Embryonic facial prominence (tissue), 1 donor: ENCODE data around the gene DUSP6.

Experiments
- DNase-seq: peaks from one replicate; pipeline ENCODE4 v3.0.0-alpha.2; 2016; ENCODE audit errors: extremely low spot score

DUSP6 gene, protein sequence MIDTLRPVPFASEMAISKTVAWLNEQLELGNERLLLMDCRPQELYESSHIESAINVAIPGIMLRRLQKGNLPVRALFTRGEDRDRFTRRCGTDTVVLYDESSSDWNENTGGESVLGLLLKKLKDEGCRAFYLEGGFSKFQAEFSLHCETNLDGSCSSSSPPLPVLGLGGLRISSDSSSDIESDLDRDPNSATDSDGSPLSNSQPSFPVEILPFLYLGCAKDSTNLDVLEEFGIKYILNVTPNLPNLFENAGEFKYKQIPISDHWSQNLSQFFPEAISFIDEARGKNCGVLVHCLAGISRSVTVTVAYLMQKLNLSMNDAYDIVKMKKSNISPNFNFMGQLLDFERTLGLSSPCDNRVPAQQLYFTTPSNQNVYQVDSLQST

DNA sequence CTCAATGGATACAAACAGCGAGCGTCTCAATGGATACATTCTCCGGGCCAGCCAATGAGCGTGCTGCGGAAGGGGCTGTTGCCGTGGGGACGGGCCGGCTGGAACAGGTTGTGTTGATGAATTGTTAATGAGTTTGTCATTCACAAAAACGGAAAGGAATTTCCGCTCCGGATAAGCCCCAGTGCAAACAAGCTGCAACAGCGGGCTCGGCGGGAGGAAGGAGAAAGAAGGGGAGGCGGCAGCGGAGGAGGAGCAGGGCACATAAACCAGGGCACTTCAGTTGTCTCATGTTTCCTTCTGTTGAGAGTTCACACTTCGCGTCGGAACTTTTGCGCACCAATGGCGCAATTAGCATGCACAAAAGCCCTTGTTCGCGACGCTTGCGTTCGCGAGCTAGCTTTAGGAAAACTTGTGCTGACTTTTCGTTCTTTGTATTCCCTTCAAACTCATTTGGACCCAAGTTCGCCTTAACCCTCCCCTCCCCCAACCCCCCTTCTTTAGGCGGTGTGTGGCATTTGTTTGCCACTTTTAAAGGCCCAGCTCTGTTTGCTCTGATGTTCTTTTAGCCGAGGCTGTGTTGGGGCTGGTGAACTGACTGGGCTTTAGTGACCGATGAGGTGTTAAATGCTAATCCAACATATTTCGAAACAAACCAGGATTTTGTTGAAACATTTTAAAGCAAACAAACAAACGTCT lies at the start of gene DUSP6:
TSS of gene DUSP6 (minus strand) at position 10 of the 696 bp plus-strand sequence. CDS start 462 bp downstream, outside the sequence.
- peak; percentile 87 for DNase-seq

DNA sequence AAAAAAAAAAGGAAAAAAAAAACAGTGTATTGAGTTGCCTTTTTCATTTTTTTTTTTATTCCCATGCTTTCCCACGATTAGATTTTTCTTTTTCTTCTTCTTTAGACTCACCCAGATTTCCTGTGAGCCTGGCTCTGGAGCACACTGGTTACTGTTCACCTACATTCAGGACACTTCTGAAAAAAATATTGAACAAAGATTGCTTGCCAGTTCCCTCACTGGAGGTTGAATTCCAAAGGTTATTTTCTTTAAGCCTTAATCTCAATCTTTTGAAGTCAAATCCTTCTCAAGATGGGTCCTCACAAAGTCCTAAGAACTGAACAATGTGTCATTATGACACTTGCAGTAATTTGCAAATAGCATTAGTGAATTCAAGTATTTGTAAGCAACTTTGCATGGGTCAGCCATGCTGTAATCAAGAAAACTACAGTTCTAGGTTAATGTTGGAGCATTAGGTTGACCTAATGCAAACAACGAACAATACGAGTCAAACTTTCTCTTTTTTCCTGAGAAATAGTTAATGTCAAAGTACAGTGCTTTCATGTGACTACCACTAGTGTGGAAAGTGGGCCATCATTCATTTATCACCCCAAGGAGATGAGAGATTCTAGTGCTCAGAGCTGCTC lies 49.2 kb upstream of the DUSP6 start:
- no peak for DNase-seq

DNA sequence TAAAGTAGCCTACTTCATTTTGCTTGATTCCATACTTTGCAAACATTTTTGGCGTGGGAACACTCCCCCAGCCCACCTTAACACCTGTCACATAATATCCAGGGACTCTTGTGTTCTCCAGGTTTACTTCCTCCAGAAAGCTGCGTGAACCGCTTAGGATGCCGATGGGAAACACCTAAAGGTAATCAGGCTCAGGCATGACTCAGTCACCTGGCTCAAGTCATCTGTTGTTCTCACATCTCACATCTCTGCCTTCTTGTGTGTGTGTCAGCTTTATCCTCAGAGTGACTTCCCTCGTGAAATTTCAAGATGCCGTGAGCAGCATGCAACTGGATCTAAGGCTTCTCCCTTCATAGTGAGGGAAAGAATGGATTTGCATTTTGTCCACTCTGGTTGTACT lies 48.1 kb upstream of the DUSP6 start:
- no peak for DNase-seq

DNA sequence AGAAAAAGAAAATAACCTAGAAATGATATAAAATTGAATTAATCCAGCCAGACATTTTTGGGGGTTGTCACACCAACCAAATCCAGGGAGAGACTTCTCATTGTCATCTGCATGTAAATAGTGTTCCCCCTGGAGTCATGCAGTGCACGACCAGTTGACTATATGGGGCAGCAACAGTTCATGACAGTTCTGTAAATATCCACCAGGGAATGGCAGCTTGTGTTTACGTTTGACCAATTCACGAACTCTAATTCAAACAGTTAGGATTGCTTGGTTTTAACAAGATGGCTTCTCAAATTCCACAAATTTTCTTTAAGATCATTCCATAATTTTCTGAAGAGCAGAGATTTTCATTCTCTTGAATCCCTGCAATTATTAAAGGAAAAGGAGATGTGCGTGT lies 43.4 kb upstream of the DUSP6 start:
- no peak for DNase-seq

DNA sequence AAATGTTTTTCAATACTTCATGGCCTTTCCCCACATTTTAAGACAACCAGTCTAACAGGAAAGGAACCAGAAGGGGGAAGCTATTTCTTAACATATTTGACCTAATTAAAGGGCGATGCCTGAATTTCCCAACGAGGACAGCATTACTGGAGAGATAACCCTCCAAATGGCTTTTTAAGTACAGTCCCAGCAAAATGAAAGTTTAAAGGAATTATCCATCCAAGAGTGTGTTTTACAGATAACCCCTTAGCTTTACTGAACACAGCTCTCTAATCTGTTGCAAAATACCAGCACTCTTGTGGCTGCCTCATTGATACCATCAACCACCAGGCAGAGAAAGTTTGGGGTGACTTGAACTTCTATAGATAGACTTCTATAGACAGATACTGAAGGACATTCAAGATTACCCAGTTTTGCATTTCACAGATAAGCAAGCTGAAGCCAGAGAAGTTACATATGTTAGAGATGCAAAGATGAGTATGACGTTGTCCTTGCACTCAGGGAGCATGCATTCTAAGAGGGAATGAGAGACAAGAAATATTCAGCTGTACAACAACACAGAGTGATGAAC lies 41.3 kb upstream of the DUSP6 start:
- no peak for DNase-seq

DNA sequence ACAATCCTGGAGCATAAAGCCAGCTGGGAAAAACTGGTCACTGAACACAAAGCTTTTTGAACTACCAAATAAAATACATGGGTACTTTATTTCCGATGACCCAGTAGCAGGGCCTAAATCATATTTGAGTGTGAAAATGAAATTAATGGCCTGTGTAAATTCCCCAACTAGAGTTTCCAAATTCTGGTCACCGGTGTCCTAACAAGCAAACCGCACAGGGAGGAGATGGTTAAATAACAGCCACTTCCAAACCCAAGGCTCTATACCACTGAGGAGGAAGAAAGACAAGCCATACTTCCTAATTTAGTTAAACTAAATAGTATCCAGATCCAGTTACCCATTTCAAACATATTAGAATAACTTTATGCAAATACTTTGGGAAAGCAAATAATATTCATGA lies 40.1 kb upstream of the DUSP6 start:
- DNase-seq = no peak

DNA sequence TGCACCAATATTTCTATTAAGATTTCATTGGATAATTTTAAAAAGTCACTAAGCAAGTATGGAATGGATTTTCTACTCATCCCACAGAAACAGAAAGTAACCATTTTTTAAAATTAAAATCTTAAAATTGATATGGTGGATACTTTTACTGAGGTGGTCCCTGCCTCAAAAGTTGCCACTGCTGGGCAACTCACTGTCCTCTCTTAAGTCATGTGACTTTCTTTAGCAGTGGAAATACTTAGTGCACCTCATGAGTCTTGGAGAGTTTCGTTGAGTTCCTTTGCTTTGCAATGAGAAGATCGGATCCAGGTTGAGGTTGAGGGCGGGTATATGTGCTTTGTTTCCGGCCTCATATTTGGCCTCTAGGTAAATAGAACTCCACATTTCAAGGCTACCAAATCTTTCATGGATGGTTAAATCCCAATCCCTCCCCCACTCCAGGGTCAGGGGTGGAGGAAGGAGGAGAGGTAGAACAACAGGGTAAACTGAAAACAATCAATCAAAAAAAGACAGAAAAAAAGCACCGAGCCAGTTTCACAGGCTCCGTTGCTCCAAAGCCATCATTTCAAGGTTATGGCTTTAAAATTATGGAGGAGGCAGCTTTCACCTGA lies 39.5 kb upstream of the DUSP6 start:
- no peak for DNase-seq

DNA sequence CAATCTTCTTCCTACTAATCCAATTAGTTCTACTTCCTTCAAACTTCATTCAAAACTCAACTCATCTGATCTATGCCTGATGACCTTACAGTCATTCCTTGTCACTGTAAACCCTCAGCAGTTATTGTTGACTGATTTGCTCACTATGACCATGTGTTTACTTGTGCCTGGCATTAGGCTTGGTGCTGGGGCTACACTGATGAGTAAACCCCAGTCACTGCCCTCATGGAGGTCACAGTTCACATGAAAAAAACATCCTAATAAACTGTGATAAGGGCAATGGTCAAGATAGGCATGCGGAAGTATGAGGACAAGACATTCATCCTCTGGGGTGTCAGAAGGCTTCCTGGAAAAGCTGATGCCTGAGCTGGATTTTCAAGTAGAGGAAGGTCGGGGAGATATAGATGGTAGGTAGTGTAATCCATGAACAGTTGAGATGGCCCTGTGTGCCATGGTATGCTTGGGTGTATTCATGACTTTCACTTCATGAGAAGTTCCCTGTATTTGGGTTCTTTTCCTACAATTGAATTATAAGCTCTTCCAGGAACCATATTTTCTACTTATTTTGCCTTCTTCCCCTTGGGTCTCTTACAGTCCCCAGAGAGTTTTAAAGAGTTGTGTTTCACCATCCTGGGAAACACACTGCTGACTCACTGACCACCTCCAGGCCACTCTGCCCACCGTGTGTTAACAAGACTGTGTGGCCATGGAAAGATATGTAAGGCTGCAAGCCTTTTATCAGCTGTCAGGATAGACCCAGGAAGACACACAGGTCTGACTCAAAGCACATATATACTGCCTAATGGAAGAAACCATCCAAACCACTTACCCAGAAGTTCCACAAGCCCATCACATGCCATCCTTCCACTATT lies 38.7 kb upstream of the DUSP6 start:
- no peak for DNase-seq

DNA sequence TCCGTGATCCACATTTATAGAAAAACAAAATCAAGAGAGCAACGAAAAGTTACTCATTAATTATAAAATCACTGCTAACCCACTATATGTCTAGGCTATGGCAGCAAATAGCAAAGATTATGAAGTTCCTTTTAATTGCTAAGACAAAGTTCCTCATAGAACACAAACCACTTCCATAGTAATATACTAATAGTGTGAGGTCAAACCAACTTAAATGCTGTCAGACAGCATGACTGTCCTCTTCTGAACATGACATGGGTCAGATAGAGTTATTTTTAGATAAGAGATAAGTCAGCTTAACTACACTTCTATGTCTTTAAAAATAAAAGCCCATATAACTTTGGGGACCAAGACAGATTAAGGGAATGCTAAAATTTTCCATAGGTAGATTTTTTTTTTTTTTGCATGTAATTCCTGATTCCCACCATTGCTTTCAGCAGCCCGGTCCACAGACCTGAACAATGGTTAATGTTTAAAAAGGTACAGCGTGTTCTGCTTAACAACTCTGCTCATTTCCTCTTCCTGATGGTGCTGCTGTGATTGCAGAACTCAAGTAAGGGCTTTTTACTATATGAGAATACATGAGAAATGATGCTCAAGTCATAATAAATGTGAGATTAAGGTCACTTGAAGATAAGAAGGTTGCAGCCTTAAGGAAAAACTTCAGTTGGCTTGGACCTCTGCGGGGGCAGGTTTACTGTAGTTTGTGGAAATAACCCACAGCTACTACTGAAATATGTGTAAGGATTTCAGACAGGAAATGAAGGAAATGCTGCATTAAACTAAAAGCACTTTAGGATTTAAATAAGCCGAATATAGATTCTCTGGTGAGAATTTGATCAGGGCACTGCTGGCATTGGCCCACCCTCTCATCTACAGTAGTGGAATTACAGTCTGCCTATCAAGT lies 37.7 kb upstream of the DUSP6 start:
- DNase-seq = no peak

DNA sequence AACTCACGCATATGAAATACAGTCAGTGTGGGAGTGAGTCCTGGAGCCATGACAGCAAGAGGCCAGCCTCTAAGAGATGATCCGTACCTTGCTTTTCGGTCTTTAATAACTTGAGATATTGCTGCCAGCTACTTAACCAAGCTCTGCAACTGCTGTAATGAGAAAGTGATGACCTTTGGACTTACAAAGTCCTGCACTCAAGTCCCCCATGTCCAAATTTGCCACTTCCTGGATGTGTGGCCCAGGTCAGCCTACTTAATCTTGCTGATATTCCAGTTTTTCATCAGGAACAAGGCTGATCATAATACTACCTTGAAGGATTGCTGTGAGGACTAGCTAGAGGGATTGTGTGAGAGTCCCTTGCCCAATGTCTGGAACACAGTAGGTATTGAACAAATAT lies 33.8 kb upstream of the DUSP6 start:
- DNase-seq = no peak

DNA sequence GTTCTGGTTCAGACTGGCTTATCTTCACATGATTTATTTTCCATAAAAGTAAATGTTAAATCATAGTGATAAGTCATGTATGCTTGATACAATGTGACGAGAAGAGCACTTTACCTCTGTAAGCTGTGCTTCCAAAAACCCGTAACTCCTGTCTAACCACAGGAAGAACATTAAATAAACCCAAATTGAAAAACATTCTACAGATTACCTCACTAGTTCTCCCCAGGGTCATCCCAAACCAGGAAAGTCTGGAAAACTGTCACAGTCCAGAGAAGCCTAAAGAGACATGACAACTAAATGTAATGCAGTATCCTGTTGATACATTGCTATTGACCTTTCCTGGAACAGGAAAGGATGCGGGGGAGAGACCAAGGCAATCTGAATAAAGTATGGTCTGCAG lies 32.5 kb upstream of the DUSP6 start:
- DNase-seq = no peak

DNA sequence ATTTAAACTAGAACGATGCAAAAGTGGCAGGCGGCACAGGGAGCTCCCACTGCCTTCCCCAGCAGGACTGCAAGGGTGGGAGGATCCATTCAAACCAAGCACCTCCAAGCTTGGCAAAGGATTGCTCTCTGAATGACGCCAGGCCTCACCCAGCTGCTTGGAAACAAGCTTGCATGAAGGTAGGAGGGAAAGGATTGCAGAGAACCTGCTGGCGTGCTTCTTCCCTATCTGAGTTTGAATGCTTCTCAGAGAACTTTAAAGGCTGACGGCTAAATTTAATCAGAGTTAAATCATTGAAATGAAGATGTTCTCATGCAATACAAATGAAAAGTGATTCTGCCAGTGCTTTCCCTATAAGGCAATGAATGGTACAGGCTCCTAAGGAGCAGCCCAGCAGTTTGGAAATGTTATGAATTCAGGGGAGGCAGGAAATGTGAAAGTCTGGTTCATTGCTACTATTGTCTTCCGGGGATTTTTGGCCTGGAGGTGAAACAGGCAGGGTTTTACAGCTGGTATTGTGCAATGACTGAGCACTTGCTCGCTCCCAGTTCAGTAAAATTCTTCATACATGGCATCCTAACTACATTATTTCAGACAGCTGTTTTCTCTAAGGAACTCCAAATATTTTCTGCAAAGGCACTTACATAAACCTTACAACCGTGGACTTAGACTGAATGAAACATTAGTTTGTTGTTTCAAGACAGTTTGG lies 31.9 kb upstream of the DUSP6 start:
- no peak for DNase-seq

DNA sequence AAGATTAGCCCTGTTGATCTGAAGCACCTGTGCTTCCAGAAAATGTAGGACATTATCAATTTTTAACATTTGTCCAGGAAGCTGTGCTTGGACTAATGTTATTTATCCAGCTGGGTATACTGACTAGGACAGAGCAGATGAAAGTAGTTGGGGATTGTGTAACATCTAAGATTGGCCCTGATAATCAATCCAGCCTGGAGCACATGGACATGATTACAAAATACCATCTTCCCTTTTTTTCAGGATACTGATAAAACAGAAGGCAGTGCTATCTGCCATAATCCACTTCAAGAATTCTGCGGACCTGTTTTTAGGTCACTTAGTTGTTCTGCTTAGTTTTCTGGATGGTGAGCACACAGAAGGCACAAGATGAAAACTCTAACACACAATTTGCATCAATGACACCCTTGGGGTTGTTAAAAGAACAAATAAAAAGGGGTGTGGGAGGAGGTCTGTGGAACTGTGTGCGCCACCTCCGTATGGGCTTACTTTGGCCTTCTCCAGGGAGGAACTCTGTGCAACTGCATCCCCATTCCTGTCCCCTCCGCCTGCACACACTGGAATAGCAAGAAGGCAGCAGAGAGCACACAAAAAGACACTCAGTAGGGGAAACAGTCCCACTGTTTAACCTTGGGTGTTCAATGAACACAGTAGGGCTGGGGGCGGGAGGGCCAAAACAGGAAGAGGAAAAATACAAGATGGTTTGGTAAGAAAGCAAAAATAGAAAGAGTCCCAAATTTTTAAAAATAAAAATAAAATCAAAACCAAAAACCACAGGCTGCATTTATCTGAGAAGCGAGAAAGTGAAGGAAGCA lies 31.1 kb upstream of the DUSP6 start:
- DNase-seq = no peak

DNA sequence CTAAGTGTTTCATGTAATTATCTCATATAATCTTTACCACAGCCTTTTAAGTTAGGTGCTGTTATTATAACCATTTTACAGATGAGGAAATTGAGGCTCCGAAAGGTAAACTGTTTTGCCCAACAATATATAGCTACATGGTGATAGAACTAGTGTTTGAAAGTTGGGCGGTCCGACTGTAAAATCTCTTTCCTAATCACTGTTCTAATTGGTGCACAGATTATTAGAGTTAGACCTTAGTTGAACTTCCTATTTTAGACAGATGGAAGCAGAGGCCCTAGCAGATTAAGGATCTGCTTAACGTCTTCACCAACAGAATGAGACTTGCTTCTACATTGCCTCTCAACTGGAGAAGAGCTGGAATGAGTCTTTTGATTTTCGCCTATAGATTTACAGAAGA lies 30.0 kb upstream of the DUSP6 start:
- DNase-seq = no peak

DNA sequence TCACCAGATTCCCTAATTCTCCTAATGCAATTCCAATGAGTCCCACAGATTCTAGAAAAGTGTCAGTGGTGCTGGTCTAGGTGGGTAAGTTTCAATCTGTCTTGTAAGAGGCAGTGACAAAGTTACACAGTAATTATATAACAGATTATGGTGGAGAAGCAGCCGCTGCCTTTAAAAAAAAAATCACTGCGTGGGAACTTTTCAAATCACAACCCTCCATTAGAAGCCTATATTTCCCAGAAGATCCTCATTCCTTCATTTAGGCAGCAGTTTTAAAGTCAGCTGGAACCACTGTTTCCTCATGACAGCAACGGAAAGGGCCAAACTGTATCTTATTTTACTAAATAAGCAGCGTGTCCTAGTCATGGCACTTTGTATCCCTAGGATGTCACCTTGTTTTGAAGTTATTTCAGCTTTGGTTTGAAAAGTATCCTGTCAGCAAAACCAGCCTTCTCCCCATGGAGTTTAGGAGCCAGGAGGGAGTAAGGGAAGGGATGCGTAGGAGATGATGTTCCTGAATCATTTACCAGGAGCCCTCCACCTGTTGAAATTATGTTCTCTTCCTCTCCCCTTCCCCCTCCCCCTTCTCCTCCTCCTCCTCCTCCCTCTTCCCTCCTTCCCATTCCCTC lies 27.7 kb upstream of the DUSP6 start:
- no peak for DNase-seq

DNA sequence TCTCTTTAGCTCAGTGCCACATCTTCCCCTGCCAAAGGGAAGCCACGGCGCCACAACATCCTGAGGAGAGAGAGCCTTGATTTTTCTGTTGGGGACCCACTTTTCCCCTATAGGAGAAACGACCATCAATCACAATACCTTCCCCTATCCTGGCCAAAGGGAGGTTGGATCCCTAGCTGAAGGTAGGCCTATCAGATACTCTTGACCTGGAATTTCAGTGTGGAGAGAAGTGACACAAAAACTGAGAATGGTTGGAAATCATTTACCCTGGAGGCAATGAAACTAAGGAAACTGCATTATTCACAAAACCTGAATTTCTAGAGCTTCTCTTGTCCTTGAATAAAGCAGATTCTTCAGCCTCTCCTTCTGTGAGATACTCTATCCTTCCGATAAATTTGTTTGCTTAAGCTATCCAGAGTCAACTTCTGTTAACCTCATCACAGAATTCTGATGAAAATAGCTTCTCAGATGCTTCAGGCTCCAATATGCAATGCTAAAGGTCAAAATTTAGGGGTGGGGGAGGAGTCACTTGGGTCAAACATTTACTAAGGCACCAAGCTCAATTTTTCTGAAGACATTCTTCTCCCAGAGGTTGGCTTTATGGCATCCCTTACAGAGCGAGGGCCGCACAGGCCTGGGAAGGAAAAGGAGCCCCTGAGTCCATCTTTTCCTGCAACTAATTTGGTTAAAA lies 27.0 kb upstream of the DUSP6 start:
- no peak for DNase-seq

DNA sequence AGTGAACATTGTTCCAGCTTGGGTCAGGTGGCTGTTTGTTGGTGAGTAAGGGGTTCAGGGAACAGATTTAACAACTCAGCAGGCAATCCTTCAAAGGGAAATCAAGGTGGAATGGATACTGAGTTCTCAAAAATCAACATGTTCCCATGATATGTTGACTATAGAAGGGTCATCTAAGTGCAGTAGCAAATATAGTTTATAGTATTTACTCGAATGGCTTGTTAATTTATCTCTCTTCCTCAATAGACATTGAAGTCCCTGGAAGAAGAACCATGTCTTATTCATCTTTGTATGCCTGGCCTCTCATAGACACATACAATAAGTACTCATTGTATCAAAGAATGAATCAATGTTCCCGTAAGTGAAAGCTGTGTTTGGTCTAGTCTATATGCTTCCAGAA lies 24.5 kb upstream of the DUSP6 start:
- DNase-seq = no peak

DNA sequence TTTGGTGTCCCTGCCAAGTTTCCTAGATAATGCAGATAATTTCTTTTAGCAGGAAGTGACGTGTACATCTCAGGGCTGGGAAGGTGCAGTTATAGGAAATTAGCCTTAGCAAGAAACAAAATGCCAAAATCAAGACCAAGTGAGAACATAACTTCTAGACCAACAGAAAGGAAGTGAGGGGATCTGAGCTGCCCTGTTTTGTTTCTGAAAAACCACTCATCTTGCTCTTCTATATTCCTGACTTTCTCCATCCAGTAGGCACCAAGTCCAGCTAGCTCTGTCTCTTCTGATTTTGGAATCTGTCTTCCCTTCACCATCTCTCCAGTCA lies 23.9 kb upstream of the DUSP6 start:
- DNase-seq = no peak
